Measurements from ENCODE around the gene CFAP74.

DNA sequence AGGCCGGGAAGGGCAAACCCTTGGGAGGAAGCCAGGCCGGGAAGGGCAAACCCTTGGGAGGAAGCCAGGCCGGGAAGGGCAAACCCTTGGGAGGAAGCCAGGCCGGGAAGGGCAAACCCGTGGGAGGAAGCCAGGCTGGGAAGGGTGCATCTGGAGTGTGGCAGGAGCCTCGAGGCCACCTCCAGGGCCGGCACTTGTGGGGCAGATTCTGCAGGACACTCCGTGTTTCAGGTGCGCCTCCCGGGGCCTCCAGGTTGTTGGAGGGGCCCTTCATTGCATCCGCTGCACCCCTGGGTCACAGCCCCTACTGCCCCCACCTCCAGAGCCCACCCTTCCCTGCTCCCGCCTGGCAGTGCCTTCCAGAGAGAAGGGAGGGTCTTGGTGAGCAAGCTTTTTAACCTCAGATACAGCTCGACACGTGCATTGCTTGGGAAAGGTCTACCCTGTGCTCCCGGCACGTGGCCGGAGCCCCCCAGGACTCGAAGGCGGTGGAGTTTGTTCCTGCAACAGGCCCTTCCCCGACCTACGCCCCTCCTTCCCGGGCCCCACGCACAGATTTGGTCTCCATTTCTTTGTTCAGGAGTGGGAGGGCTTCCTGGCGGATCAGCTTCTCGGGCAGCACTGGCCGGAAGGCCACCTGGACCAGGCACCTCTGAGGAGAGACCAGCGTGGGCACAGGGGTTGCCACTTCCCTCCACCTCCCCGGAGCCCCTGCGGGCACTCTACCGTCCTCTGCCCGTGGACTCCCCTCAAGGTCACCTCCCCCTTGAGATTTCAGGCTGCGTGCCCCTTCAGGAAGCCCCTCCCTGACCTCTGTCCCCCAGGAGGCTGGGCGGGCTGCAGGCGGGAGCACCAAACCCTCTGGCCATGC lies 75.1 kb downstream of the CFAP74 start:
- TF ChIP-seq ZNF24 (tag by site-specific recombination; IDR thresholded peaks at IDR 0.05): no peak
- no peak for TF ChIP-seq IKZF3 (tag by site-specific recombination; IDR thresholded peaks at IDR 0.05)
- TF ChIP-seq ZSCAN30 (tag by site-specific recombination; IDR thresholded peaks at IDR 0.05): no peak
- no peak for TF ChIP-seq BCL11A (tag by site-specific recombination; IDR thresholded peaks at IDR 0.05; ENCODE audit: low read depth)
- TF ChIP-seq, protein P1, sequence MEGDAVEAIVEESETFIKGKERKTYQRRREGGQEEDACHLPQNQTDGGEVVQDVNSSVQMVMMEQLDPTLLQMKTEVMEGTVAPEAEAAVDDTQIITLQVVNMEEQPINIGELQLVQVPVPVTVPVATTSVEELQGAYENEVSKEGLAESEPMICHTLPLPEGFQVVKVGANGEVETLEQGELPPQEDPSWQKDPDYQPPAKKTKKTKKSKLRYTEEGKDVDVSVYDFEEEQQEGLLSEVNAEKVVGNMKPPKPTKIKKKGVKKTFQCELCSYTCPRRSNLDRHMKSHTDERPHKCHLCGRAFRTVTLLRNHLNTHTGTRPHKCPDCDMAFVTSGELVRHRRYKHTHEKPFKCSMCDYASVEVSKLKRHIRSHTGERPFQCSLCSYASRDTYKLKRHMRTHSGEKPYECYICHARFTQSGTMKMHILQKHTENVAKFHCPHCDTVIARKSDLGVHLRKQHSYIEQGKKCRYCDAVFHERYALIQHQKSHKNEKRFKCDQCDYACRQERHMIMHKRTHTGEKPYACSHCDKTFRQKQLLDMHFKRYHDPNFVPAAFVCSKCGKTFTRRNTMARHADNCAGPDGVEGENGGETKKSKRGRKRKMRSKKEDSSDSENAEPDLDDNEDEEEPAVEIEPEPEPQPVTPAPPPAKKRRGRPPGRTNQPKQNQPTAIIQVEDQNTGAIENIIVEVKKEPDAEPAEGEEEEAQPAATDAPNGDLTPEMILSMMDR (tag by site-specific recombination; IDR thresholded peaks at IDR 0.05): no peak
- TF ChIP-seq, protein P2, sequence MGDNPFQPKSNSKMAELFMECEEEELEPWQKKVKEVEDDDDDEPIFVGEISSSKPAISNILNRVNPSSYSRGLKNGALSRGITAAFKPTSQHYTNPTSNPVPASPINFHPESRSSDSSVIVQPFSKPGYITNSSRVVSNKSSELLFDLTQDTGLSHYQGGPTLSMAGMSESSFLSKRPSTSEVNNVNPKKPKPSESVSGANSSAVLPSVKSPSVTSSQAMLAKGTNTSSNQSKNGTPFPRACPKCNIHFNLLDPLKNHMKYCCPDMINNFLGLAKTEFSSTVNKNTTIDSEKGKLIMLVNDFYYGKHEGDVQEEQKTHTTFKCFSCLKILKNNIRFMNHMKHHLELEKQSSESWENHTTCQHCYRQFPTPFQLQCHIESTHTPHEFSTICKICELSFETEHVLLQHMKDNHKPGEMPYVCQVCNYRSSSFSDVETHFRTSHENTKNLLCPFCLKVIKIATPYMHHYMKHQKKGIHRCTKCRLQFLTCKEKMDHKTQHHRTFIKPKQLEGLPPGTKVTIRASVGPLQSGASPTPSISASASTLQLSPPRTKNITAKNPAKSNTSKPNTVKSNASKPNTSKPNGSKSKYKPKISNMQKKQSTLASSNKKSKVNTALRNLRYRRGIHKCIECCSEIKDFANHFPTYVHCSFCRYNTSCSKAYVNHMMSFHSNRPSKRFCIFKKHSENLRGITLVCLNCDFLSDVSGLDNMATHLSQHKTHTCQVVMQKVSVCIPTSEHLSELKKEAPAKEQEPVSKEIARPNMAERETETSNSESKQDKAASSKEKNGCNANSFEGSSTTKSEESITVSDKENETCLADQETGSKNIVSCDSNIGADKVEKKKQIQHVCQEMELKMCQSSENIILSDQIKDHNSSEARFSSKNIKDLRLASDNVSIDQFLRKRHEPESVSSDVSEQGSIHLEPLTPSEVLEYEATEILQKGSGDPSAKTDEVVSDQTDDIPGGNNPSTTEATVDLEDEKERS (tag by site-specific recombination; IDR thresholded peaks at IDR 0.05): no peak
- no peak for TF ChIP-seq ZNF311 (tag by site-specific recombination; IDR thresholded peaks at IDR 0.05; ENCODE audit: borderline replicate concordance)
- no peak for TF ChIP-seq BCL11B (tag by site-specific recombination; IDR thresholded peaks at IDR 0.05; ENCODE audit: low read depth)
- no peak for TF ChIP-seq ZNF155 (tag by site-specific recombination; IDR thresholded peaks at IDR 0.05)
- TF ChIP-seq, protein P3, sequence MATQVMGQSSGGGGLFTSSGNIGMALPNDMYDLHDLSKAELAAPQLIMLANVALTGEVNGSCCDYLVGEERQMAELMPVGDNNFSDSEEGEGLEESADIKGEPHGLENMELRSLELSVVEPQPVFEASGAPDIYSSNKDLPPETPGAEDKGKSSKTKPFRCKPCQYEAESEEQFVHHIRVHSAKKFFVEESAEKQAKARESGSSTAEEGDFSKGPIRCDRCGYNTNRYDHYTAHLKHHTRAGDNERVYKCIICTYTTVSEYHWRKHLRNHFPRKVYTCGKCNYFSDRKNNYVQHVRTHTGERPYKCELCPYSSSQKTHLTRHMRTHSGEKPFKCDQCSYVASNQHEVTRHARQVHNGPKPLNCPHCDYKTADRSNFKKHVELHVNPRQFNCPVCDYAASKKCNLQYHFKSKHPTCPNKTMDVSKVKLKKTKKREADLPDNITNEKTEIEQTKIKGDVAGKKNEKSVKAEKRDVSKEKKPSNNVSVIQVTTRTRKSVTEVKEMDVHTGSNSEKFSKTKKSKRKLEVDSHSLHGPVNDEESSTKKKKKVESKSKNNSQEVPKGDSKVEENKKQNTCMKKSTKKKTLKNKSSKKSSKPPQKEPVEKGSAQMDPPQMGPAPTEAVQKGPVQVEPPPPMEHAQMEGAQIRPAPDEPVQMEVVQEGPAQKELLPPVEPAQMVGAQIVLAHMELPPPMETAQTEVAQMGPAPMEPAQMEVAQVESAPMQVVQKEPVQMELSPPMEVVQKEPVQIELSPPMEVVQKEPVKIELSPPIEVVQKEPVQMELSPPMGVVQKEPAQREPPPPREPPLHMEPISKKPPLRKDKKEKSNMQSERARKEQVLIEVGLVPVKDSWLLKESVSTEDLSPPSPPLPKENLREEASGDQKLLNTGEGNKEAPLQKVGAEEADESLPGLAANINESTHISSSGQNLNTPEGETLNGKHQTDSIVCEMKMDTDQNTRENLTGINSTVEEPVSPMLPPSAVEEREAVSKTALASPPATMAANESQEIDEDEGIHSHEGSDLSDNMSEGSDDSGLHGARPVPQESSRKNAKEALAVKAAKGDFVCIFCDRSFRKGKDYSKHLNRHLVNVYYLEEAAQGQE (tag by site-specific recombination; IDR thresholded peaks at IDR 0.05): no peak
- TF ChIP-seq RBAK (tag by site-specific recombination; IDR thresholded peaks at IDR 0.05): no peak
